PC-9 (cell line): Measurements from ENCODE around the gene TJP3. TPM values are rescaled to one million over a fixed set of nuclear protein-coding genes. Genes with fewer than 3 reads are reported as not detected.

Experiments used
- BruUV-seq: library from RNA; stranded (reverse); fragments of 400-500 nt; replicated peaks from 2 replicates; lab custom pipeline; 2021; lab: Mats Ljungman, UMichigan
- CTCF ChIA-PET: fragments of 300-600 bp; sonication (Branson Sonifier 250); formaldehyde crosslinking; loops from one replicate; lab custom pipeline; 2022; ENCODE audit warnings: antibody characterized with exemption; lab: Charles Lee
- POLR2A ChIA-PET: fragments of 300-600 bp; sonication (Branson Sonifier 250); formaldehyde crosslinking; loops from one replicate; lab custom pipeline; 2022; ENCODE audit warnings: antibody characterized with exemption; ENCODE audit not compliant: unreplicated experiment; lab: Charles Lee
- DNase-seq, 2 experiments: peaks; one replicate each; pipeline versions ENCODE4 v3.0.0 to v3.0.0-alpha.2; 2015 to 2022; ENCODE audit warnings: mixed read lengths in 1 of 2
- H2AFZ ChIP-seq: fragments of 200-600 bp; sonication (generic); 2 replicates; pipeline ENCODE4 v1.8.1; 2017; ENCODE audit warnings: antibody characterized with exemption
- H3F3A ChIP-seq: fragments of 200-600 bp; sonication (generic); 2 replicates; pipeline ENCODE4 v1.8.1; 2017; ENCODE audit warnings: antibody characterized with exemption, mild to moderate bottlenecking, low read depth; ENCODE audit not compliant: insufficient read depth
- H3K27ac ChIP-seq: fragments of 200-600 bp; sonication (generic); 2 replicates; pipeline ENCODE4 v1.6.1; 2016; ENCODE audit warnings: mixed run types
- H3K27me3 ChIP-seq: fragments of 200-600 bp; sonication (generic); 2 replicates; pipeline ENCODE4 v1.6.1; 2016; ENCODE audit warnings: low read depth, mixed run types; ENCODE audit not compliant: insufficient read depth
- H3K36me3 ChIP-seq: fragments of 200-600 bp; sonication (generic); 2 replicates; pipeline ENCODE4 v1.6.1; 2016; ENCODE audit warnings: low read depth, mixed run types
- H3K4me1 ChIP-seq: fragments of 200-600 bp; sonication (generic); replicated peaks from 2 replicates; pipeline ENCODE4 v1.6.1; 2016; ENCODE audit warnings: mixed run types; ENCODE audit not compliant: insufficient read depth
- H3K4me2 ChIP-seq: fragments of 200-600 bp; sonication (generic); 2 replicates; pipeline ENCODE4 v1.6.1; 2017; ENCODE audit warnings: mixed run types
- H3K4me3 ChIP-seq: fragments of 200-600 bp; sonication (generic); 2 replicates; pipeline ENCODE4 v1.6.1; 2016; ENCODE audit warnings: mixed run types
- H3K79me2 ChIP-seq: fragments of 200-600 bp; sonication (generic); 2 replicates; pipeline ENCODE4 v1.6.1; 2017; ENCODE audit warnings: low read depth, mixed run types
- H3K9me2 ChIP-seq: fragments of 200-600 bp; sonication (generic); 2 replicates; pipeline ENCODE4 v1.8.1; 2017; ENCODE audit warnings: mild to moderate bottlenecking; ENCODE audit not compliant: insufficient read depth
- H3K9me3 ChIP-seq: fragments of 200-600 bp; sonication (generic); 2 replicates; pipeline ENCODE4 v1.8.1; 2016; ENCODE audit warnings: low read depth; ENCODE audit not compliant: insufficient read depth
- H4K20me1 ChIP-seq: fragments of 200-600 bp; sonication (generic); 2 replicates; pipeline ENCODE4 v1.8.1; 2017; ENCODE audit not compliant: insufficient read depth
- CTCF ChIP-seq: fragments of 200-600 bp; sonication (generic); conservative IDR thresholded peaks from 2 replicates; pipeline ENCODE4 v1.6.1; 2017; ENCODE audit warnings: mixed run types, antibody characterized with exemption, mild to moderate bottlenecking, moderate library complexity
- EZH2 ChIP-seq: fragments of 200-600 bp; sonication (generic); IDR thresholded peaks from 2 replicates; pipeline ENCODE4 v1.8.0; 2017; ENCODE audit warnings: antibody characterized with exemption, low read depth
- intact Hi-C: fragments of 100-400 bp; cut with micrococcal nuclease; formaldehyde crosslinking; loops from one replicate; pipeline ENCODE4 v1.10.0; 2022; ENCODE audit not compliant: unreplicated experiment
- total RNA-seq: library from RNA; stranded (reverse); gene quantifications from 2 replicates; pipeline ENCODE4 v1.2.3, GENCODE V29; 2021

Gene TJP3
- total RNA-seq, 1 experiment from 2014 or later: 56.8 TPM

DNA sequence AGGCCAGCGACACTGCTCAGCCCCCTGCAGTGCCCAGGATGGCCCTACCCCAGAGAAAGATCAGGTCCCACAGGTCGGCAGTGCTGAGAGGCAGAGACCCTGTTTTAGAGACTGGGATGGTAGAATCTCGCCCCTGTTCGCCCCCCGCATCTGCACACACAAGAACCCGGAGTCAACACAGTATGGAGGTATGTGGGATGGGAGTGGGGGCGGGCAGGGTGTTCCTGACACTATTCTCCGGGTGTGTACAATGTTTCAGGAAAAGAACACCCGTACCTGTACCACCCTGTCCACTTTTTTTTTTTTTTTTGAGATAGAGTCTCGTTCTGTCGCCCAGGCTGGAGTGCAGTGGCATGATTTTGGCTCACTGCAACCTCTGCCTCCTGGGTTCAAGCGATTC, 27.2 kb upstream of the TJP3 start:
- H3K9me2 ChIP-seq: no peaks in the 10 kb centered on the region
- ChIA-PET POLR2A (no interaction called here), CTCF (no interaction called here)
- TF ChIP-seq EZH2 (no peak), CTCF (no peak)
- H3K27me3 ChIP-seq: no peaks in the 10 kb centered on the region
- H2AFZ ChIP-seq: no peak overlapping the region
- H3K79me2 ChIP-seq: no peaks in the 10 kb centered on the region
- no peak for DNase-seq
- intact Hi-C loops: no loop called here
- no peaks in the 10 kb centered on the region for H4K20me1 ChIP-seq
- BruUV-seq: no TSS peak
- no peak overlapping the region for H3K4me2 ChIP-seq
- no peaks in the 10 kb centered on the region for H3K4me1 ChIP-seq
- H3F3A ChIP-seq: no peaks in the 10 kb centered on the region
- H3K27ac ChIP-seq: no peak overlapping the region
- H3K36me3 ChIP-seq: no peaks in the 10 kb centered on the region
- no peaks in the 10 kb centered on the region for H3K9me3 ChIP-seq
- H3K4me3 ChIP-seq: no peak overlapping the region

DNA sequence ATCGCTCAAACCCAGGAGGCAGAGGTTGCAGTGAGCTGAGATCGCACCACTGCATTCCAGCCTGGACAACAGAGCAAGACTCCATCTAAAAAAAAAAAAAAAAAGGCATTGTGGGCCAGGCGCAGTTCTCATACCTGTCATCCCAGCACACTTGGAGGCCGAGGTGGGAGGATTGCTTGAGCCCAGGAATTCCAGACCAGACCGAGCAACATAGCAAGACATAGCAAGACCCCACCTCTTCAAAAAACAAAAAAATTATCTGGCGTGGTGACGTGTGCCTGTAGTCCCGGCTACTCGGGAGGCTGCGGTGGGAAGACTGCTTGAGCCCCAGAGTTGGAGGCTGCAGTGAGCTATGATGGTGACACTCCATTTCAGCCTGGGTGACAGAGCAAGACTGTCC, 25.9 kb upstream of the TJP3 start:
- CTCF ChIA-PET: no interaction called here
- Histone ChIP-seq H3F3A (no peaks in the 10 kb centered on the region), H3K9me2 (no peaks in the 10 kb centered on the region), H3K9me3 (no peaks in the 10 kb centered on the region), H3K27me3 (no peaks in the 10 kb centered on the region), H3K4me1 (no peaks in the 10 kb centered on the region), H3K4me2 (no peak overlapping the region), H3K27ac (no peak overlapping the region), H4K20me1 (no peaks in the 10 kb centered on the region), H3K79me2 (no peaks in the 10 kb centered on the region), H3K4me3 (no peak overlapping the region), H3K36me3 (no peaks in the 10 kb centered on the region), H2AFZ (no peak overlapping the region)
- no TSS peak for BruUV-seq
- no peak for DNase-seq
- intact Hi-C loops: no loop called here
- TF ChIP-seq CTCF (no peak), EZH2 (no peak)
- POLR2A ChIA-PET: no interaction called here

DNA sequence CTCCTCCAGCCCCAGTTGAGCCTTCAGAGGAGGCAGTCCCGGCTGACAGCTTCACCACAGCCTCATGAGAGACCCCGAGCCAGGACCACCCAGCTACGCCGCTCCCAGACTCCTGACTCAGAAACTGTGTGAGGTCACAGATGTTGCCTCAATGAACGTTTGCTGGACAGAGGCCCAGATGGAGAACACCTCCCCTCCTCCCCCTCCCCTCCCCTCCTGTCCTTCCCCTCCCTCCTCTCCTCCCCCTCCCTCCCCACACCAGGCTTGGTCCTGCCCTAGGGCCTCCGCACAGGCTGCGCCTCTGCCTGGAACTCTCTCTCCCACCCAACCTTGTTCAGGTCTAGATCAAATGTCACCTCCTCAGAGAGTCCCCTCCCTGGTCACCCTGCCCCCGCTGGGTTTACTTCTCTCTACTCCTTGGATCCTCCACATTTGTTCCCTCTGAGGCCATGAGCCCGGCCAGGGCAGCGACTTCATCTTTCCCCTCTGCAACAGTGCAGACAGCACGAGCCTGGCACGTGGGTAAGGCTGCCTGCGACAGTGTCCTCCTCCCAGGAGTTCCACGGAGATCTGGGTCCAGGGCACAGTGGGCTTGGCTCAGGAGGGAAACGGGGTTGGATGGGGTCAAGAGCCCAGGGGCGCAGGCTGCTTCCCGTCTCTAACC, 25.3 kb upstream of the TJP3 start:
- Histone ChIP-seq H3K4me1 (no peaks in the 10 kb centered on the region), H3K9me3 (no peaks in the 10 kb centered on the region), H3K4me3 (no peak overlapping the region), H3K27me3 (no peaks in the 10 kb centered on the region), H3K4me2 (no peak overlapping the region), H3K79me2 (no peaks in the 10 kb centered on the region), H3K27ac (no peak overlapping the region), H3K9me2 (no peaks in the 10 kb centered on the region), H4K20me1 (no peaks in the 10 kb centered on the region), H2AFZ (no peak overlapping the region), H3F3A (no peaks in the 10 kb centered on the region), H3K36me3 (no peaks in the 10 kb centered on the region)
- BruUV-seq: no TSS peak
- ChIA-PET POLR2A (no interaction called here), CTCF (no interaction called here)
- DNase-seq: no peak
- intact Hi-C loops: no loop called here
- no peak for TF ChIP-seq CTCF
- no peak for TF ChIP-seq EZH2
